Measurements from ENCODE around the gene PBRM1.

The PBRM1 gene

DNA sequence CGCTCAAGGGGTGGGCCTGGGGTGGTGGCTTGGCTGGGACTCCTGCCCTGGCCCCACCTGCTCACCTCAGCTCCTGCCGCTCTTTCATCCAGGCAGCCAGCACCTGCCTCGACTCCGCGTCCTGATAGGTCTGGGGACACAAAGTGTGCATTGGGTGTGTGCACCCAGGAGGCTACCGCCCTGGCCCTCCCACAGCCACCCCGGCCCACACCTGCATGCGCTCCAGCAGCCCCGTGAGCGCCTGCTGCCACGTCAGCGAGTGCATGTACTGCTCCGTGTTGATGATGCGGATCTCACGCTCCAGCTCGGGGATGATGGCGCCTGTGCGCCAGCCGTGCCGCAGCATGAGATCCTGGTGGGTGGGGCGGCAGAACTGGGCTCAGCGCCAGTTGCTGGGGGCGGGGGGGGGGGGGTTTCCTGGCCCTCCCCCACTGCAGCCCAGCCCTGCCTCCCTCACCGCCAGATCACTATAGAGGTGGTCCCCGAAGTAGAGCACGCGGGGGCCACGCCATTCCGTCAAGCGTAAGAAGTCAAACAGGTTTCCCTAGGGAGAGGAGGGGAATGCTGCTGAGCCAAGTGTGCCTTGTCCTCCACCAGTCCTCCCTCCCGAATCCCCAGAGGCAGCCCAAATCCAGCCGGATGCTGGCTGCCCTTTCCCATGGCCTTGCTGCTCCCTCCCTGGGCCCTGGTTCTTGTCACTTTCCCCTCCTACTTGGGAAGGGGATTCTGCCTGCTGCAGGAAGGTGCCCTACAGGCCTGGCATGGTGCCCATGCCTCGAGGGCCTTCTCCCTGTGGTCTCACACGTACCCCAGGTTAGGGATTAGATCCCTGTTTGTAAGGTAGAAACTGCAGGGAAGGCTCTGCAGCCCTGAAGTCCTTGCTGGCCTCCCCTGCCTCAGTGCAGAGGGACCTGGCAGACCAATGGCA lies 160.7 kb downstream of the PBRM1 start:
- no peak for DNase-seq (ENCODE audit: low read depth in 2 of 2)

GRCh38 chr3:52524258-52524751 lies 161.4 kb downstream of the PBRM1 start:
- no peak for DNase-seq (ENCODE audit: low read depth in 2 of 2)

DNA sequence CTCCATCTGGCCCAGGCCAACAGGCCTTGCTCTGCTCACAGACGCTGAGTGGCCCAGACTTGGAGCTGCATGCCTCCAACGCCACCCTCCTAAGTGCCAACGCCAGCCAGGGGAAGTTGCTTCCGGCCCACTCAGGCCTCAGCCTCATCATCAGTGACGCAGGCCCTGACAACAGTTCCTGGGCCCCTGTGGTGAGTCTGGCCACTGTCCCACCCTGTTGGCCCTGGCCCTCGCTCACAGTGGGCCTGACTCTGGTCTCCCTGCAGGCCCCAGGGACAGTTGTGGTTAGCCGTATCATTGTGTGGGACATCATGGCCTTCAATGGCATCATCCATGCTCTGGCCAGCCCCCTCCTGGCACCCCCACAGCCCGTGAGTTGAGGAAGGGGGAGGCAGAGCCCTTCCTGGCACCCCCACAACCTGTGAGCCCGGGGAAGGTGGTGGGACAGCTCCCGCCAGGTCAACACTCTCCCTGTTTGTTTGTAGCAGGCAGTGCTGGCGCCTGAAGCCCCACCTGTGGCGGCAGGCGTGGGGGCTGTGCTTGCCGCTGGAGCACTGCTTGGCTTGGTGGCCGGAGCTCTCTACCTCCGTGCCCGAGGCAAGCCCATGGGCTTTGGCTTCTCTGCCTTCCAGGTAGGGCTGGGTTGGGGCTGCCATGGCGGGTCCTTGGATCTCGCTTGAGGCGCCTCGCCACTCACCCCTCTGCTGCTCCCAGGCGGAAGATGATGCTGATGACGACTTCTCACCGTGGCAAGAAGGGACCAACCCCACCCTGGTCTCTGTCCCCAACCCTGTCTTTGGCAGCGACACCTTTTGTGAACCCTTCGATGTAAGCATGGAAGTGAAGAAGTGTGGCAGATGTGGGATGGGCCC lies 162.1 kb downstream of the PBRM1 start:
- DNase-seq (ENCODE audit: low read depth in 2 of 2) = no peak

DNA sequence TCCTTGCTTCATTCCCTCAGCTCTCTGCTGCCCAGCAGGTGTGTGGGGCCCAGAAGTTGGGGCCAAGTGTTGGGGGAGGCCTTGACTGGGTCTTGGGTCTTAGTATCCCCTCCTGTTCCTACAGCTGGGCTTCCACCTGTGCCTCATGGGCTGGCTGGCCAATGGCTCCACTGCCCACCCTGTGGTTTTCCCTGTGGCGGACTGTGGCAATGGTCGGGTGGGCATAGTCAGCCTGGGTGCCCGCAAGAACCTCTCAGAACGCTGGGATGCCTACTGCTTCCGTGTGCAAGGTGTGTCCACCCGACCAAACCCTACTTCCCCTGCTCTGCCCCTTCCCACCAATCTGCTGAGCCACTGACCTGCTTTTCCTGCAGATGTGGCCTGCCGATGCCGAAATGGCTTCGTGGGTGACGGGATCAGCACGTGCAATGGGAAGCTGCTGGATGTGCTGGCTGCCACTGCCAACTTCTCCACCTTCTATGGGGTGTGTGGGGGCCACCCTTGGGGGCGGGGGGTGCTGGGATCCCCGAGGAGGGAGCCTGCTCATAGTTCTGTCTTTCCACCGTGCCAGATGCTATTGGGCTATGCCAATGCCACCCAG lies 163.0 kb downstream of the PBRM1 start:
- DNase-seq (ENCODE audit: low read depth in 2 of 2) = no peak

DNA sequence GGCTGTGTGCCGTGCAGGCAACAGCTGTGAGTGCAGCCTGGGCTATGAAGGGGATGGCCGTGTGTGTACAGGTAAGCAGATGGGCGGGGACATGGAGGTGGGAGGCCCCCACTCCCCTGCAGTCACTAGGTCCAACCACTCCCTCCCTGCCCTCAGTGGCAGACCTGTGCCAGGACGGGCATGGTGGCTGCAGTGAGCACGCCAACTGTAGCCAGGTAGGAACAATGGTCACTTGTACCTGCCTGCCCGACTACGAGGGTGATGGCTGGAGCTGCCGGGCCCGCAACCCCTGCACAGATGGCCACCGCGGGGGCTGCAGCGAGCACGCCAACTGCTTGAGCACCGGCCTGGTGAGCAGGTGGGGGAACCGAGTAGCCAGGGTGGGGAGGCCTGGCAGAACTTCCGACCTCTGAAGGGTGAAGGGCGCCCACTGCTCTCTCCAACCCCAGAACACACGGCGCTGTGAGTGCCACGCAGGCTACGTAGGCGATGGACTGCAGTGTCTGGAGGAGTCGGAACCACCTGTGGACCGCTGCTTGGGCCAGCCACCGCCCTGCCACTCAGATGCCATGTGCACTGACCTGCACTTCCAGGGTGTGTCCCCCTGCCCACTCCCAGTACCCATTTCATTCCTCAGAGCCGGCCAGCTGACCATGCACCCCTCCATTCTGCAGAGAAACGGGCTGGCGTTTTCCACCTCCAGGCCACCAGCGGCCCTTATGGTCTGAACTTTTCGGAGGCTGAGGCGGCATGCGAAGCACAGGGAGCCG lies 163.6 kb downstream of the PBRM1 start:
- no peak for DNase-seq (ENCODE audit: low read depth in 2 of 2)

DNA sequence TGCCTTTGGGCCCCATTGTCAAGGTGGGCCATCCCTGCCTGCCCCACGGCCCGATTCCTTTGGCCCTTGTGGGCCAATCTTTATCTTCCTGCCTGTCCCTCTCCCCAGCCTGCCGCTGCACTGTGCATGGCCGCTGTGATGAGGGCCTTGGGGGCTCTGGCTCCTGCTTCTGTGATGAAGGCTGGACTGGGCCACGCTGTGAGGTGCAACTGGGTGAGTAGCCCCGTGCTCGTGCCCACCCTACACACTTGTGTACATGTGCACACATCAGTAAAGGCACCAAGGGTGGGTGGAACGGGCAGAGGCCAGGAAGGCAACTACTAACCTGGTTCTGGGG lies 164.3 kb downstream of the PBRM1 start:
- no peak for DNase-seq (ENCODE audit: low read depth in 2 of 2)

DNA sequence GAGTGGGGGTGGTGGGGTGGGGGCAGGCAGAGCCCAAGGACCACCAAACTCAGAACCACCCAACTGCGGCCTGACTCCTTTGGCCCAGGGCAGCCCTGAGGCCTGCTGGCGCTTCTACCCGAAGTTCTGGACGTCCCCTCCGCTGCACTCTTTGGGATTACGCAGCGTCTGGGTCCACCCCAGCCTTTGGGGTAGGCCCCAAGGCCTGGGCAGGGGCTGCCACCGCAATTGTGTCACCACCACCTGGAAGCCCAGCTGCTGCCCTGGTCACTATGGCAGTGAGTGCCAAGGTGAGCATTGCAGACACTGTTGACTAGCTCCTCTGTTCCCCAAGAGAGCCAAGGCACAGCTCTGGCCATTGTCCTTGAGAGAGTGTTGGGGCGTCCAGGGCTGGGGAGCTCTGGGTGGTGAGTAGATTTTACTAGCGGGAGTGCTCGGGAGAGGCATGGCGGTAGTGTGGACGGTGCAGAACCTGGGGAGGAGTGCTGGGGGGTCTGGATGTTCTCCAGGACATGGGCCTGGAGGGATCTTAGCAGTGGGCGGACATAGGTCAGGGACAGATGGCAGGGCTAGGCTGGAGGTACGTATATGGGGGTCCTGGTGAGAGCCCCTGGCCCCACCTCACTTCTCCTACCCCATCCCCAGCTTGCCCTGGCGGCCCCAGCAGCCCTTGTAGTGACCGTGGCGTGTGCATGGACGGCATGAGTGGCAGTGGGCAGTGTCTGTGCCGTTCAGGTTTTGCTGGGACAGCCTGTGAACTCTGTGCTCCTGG lies 164.8 kb downstream of the PBRM1 start:
- DNase-seq (ENCODE audit: low read depth in 2 of 2) = no peak

DNA sequence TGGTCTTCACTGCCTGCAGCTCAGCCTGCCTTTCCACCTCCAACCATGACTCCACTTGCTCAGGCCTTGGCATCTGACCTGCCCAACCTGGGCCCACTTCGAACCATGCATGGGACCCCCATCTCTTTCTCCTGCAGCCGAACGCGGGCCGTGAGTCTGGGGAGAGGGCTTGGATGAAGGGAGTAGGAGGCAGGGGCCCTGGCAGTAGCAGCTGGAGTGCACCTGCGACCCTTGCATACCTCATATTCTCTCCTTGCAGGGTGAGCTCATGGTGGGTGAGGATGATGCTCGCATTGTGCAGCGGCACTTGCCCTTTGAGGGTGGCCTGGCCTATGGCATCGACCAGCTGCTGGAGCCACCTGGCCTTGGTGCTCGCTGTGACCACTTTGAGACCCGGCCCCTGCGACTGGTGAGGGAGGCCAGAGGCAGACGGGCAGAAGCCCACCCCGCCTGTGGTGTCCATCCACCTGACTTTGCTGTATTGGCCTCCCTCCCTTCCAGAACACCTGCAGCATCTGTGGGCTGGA lies 165.5 kb downstream of the PBRM1 start:
- no peak for DNase-seq (ENCODE audit: low read depth in 2 of 2)

DNA sequence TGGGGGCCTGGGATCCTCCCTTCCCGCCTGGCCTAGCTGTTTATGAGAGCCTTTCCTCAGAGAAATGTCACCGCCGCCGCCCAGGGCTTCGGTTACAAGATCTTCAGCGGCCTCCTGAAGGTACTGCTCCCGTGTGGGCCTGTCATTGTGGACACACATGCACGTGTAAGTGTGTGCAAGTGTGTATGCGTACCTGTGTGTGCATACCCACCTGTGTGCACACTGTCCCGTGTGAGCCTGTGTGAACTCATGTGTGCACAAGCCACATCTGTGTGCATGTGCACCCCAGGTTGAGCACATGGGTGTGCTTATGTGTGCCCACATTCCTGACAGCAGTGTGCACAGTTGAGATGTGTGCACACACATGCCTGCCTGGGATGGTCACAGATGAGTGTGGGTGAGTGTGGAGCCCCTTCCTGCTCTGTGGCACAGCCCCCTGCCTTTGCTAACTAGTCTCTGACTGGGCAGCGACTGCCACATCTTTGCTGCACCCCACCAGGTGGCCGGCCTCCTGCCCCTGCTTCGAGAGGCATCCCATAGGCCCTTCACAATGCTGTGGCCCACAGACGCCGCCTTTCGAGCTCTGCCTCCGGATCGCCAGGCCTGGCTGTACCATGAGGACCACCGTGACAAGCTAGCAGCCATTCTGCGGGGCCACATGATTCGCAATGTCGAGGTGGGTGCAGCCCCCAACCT lies 166.1 kb downstream of the PBRM1 start:
- no peak for DNase-seq (ENCODE audit: low read depth in 2 of 2)

DNA sequence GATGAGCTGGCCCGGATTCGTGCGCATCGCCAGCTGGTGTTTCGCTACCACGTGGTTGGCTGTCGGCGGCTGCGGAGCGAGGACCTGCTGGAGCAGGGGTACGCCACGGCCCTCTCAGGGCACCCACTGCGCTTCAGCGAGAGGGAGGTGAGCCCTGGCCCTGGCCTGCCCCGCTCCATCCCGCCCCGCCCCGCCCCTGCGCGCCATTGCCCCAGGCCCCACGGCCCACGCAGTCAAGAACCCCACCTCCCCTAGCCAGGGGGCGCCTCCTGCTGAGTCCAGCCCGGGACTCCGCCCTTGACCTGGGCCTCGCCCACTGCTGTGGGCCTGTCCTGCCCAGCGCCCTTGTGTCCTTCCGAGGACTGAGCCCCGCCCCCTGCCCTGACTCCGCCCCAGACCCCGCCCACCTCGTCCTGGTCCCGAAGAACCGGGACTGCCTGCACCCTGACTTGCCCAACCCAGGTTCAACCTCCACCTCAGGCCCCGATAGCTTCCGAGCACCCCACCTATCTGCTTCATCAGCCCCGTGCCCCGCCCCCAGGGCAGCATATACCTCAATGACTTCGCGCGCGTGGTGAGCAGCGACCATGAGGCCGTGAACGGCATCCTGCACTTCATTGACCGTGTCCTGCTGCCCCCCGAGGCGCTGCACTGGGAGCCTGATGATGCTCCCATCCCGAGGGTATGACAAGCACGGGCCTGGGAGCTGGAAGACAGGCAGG lies 166.8 kb downstream of the PBRM1 start:
- no peak for DNase-seq (ENCODE audit: low read depth in 2 of 2)

DNA sequence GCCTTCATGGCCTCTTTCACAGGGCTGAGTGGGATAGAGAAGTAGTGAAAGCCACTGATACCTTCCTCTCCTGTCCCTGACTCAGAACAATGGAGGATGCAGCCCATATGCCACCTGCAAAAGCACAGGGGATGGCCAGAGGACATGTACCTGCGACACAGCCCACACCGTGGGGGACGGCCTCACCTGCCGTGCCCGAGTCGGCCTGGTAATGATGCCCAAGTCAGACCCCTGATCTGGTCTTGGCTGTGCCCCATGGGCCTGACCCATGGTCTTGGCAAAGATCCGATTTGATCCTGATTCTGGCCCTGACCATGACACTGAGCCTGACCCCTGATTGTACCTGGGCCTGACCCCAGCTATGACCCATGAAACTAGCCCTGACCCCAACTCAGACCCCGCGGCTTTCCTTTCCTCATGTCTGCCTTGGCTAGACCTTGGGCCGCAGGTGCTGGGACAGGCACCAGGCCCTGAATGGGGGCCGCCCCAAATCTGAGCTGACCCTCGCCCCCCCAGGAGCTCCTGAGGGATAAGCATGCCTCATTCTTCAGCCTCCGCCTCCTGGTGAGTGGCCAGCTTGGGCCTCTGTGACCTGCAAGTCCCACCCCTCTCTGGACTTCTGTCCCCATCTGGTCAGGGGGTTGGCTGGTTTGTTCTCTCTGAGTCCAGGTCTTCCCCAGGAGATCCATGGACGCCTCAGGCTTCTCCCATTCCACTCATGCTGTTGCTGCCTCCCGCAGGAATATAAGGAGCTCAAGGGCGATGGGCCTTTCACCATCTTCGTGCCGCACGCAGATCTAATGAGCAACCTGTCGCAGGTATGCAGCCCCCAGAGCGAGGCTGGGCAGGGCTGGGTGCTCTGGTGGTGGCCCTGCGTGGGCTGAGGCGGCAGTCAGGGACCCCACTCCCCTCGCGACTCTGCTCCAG lies 167.7 kb downstream of the PBRM1 start:
- DNase-seq (ENCODE audit: low read depth in 2 of 2) = no peak

- no peak for DNase-seq (ENCODE audit: low read depth in 2 of 2)
Observed at GRCh38 chr3:52516509-52517195, 169.1 kb downstream of the PBRM1 start.

GRCh38 chr3:52515192-52515591 lies 170.5 kb downstream of the PBRM1 start:
- no peak for DNase-seq (ENCODE audit: low read depth in 2 of 2)

- no peak for DNase-seq (ENCODE audit: low read depth in 2 of 2)
Observed at GRCh38 chr3:52514576-52514975, 171.1 kb downstream of the PBRM1 start.

DNA sequence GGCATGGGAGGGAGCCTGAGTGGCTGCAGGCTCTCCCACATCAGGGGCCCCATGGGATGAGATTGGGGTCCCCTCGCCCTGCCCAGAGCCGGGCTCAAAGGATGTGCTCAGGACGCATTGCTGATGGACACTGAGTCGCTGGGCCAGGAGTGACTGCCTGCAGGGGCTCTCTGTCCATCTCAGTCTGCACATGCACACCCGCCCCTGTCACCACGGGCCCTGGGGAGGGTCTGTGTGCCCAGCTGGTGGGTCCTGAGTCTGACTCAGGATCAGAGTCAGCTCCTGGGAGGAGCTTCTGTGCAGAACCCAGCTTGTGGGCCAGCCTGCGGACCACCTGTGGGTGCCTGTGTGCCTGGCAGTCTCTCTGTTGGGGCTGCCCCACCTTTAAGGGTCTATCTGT lies 172.4 kb downstream of the PBRM1 start:
- no peak for DNase-seq (ENCODE audit: low read depth in 2 of 2)

DNA sequence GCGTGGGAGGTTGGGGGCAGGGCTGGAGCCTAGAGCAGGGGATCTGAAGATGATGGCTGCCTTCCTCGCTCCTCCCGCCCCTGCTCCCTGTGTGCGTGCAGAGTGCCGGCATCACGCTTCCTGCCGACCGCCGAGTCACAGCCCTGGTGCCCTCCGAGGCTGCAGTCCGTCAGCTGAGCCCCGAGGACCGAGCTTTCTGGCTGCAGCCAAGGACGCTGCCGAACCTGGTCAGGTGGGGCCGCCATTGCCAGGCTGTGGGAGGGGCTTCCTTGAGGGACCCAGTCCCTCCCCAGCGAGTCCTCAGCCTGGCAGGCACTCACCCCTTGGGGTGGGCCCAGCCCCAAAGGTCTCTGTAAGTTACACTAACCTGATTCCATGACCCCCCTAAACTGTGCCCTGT lies 173.0 kb downstream of the PBRM1 start:
- DNase-seq (ENCODE audit: low read depth in 2 of 2) = no peak

- DNase-seq (ENCODE audit: low read depth in 2 of 2) = no peak
Observed at GRCh38 chr3:52512105-52512504, 173.6 kb downstream of the PBRM1 start.

DNA sequence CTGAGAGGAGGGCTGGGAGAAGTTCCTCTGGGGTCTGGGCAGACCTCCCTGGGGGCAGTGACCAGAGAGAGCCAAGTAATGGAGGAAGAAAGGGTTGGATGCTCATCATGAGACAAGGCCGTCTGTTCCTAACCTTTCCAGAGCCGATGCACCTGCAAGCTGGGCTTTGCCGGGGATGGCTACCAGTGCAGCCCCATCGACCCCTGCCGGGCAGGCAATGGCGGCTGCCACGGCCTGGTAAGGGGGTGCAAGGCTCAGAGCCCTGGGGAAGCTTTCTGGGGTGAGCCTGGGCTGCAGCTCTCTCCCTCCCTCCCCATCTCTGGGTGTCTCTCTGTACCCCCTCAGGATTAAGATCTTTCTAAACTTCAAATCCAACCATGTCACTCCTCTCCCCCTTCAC lies 174.2 kb downstream of the PBRM1 start:
- DNase-seq (ENCODE audit: low read depth in 2 of 2) = no peak
